ENCODE measurements around the gene PUS10. TPM values are rescaled to one million over a fixed set of nuclear protein-coding genes. Genes with fewer than 3 reads are reported as not detected.

The PUS10 gene
- total RNA-seq, 2 donors from 2014 or later = 3.6 to 15.6 TPM

GRCh38 chr2:61011678-61012077 is 6.4 kb downstream of the PUS10 start:
- intact Hi-C loops (cut with DNase I) = no loop called here
- ATAC-seq = no peak
- H3K27ac ChIP-seq = peak overlapping the region; percentile 30 to 95 (median 50)

GRCh38 chr2:61009355-61009754 is 8.7 kb downstream of the PUS10 start:
- Histone ChIP-seq H3K4me3 (no peak overlapping the region), H3K4me1 (peaks cover 49% of the 10 kb centered on the region), H3K9me3 (no peaks in the 10 kb centered on the region), H3K27me3 (no peaks in the 10 kb centered on the region), H3K36me3 (replicated peaks in 1 of 2; ENCODE audit: insufficient read depth in 1 of 2, low read depth in 2 of 2) (no peaks in the 10 kb centered on the region), H3K27ac (peak overlapping the region in 1 of 4 donors; percentile 5)
- no peak for DNase-seq
- TF ChIP-seq POLR2A (IDR thresholded peaks at IDR 0.05) (no peak), CTCF (IDR thresholded peaks at IDR 0.05) (no peak)
- intact Hi-C loops (cut with DNase I) = loop anchor here (10.0 kb wide), 1 partner anchor 215 kb away; no protein-coding TSS in a partner anchor
- ATAC-seq = no peak

More at GRCh38 chr2:61011678-61012077, 6.4 kb downstream of the PUS10 start:
- peak in 2 of 4 donors; percentile 35 to 44 for DNase-seq
- TF ChIP-seq POLR2A (IDR thresholded peaks at IDR 0.05) = no peak
- no peak for TF ChIP-seq CTCF (IDR thresholded peaks at IDR 0.05)
- WGBS, 2 donors = 23 to 35% methylated on average over 1 of the region's 1 CpG
- H3K27me3 ChIP-seq = no peaks in the 10 kb centered on the region
- peaks cover 49% of the 10 kb centered on the region for H3K4me1 ChIP-seq
- no peaks in the 10 kb centered on the region for H3K36me3 ChIP-seq (replicated peaks in 1 of 2; ENCODE audit: insufficient read depth in 1 of 2, low read depth in 2 of 2)
- H3K4me3 ChIP-seq = no peak overlapping the region
- H3K9me3 ChIP-seq = no peaks in the 10 kb centered on the region

GRCh38 chr2:61006486-61007105 is 11.5 kb downstream of the PUS10 start:
- no peak for TF ChIP-seq POLR2A (IDR thresholded peaks at IDR 0.05)
- no peak for TF ChIP-seq CTCF (IDR thresholded peaks at IDR 0.05)
- intact Hi-C loops (cut with DNase I) = loop anchor here (10.0 kb wide), 1 partner anchor 212 kb away; no protein-coding TSS in a partner anchor
- peaks cover 26% of the 10 kb centered on the region for H3K4me1 ChIP-seq
- peak overlapping the region in 3 of 4 donors; percentile 57 to 73 (median 62) for H3K27ac ChIP-seq
- H3K4me3 ChIP-seq = no peak overlapping the region
- DNase-seq = no peak
- H3K9me3 ChIP-seq = no peaks in the 10 kb centered on the region
- no peaks in the 10 kb centered on the region for H3K36me3 ChIP-seq (replicated peaks in 1 of 2; ENCODE audit: insufficient read depth in 1 of 2, low read depth in 2 of 2)
- H3K27me3 ChIP-seq = no peaks in the 10 kb centered on the region
- ATAC-seq = peak; percentile 79

GRCh38 chr2:61005736-61006135 is 12.3 kb downstream of the PUS10 start:
- Histone ChIP-seq H3K27ac (peak overlapping the region in 3 of 4 donors; percentile 57 to 73 (median 62)), H3K36me3 (replicated peaks in 1 of 2; ENCODE audit: insufficient read depth in 1 of 2, low read depth in 2 of 2) (no peaks in the 10 kb centered on the region), H3K4me1 (peaks cover 23% of the 10 kb centered on the region), H3K4me3 (no peak overlapping the region), H3K9me3 (no peaks in the 10 kb centered on the region), H3K27me3 (no peaks in the 10 kb centered on the region)
- no peak for DNase-seq
- TF ChIP-seq POLR2A (IDR thresholded peaks at IDR 0.05) = no peak
- TF ChIP-seq CTCF (IDR thresholded peaks at IDR 0.05) = no peak
- WGBS, 2 donors = 62 to 66% methylated on average over 3 of the region's 3 CpGs
- intact Hi-C loops (cut with DNase I) = loop anchor here (10.0 kb wide), 1 partner anchor 211 kb away; no protein-coding TSS in a partner anchor
- ATAC-seq = no peak

Data from body of pancreas (tissue), 4 donors.